ENCODE measurements around the gene DYRK1A.

DNA sequence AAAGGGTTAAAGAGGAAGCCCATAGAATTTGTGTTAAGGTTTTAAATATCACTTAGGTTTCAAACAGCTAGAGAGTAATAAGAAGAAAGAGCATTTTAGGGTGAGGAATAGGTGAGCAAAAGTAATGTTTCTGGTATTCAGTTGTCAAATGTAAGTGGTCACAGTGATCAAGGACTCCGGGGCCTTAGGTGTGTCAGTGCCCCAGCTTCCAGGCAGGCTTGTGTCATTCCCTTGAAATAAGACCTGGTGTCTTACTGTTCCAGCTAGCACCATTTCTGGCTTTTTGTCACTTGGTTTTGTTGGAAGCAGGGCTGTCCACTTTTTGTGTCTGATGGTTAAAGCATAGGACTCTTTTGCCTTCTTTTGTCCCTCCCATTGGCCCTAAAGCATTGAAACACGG is 69.6 kb downstream of the DYRK1A start:
- TF ChIP-seq, protein P1, sequence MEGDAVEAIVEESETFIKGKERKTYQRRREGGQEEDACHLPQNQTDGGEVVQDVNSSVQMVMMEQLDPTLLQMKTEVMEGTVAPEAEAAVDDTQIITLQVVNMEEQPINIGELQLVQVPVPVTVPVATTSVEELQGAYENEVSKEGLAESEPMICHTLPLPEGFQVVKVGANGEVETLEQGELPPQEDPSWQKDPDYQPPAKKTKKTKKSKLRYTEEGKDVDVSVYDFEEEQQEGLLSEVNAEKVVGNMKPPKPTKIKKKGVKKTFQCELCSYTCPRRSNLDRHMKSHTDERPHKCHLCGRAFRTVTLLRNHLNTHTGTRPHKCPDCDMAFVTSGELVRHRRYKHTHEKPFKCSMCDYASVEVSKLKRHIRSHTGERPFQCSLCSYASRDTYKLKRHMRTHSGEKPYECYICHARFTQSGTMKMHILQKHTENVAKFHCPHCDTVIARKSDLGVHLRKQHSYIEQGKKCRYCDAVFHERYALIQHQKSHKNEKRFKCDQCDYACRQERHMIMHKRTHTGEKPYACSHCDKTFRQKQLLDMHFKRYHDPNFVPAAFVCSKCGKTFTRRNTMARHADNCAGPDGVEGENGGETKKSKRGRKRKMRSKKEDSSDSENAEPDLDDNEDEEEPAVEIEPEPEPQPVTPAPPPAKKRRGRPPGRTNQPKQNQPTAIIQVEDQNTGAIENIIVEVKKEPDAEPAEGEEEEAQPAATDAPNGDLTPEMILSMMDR (conservative IDR thresholded peaks at IDR 0.05), result no peak
- no peak for TF ChIP-seq EZH2 (IDR thresholded peaks at IDR 0.05; ENCODE audit: low read depth)
